Peyer's patch (tissue), 4 donors: ENCODE results near the gene KCNIP3.

ENCODE experiments used
- POLR2A ChIP-seq, 2 donors: fragments of 450-650 bp; IDR thresholded peaks; one replicate each; pipeline ENCODE4 v1.5.1; 2017; ENCODE audit warnings: antibody characterized with exemption in 2 of 2, mild to moderate bottlenecking in 2 of 2, moderate library complexity in 2 of 2
- TF ChIP-seq, protein P1 (sequence below), 6 experiments: fragments of 450-650 bp in 4 of 6; fragments of 200-600 bp in 2 of 6; sonication (generic) in 1 of 6; IDR thresholded peaks; one replicate each; pipeline ENCODE4 v1.5.1; 2017 to 2019; ENCODE audit warnings: antibody characterized with exemption in 6 of 6, mild to moderate bottlenecking in 3 of 6, moderate library complexity in 1 of 6

DNA sequence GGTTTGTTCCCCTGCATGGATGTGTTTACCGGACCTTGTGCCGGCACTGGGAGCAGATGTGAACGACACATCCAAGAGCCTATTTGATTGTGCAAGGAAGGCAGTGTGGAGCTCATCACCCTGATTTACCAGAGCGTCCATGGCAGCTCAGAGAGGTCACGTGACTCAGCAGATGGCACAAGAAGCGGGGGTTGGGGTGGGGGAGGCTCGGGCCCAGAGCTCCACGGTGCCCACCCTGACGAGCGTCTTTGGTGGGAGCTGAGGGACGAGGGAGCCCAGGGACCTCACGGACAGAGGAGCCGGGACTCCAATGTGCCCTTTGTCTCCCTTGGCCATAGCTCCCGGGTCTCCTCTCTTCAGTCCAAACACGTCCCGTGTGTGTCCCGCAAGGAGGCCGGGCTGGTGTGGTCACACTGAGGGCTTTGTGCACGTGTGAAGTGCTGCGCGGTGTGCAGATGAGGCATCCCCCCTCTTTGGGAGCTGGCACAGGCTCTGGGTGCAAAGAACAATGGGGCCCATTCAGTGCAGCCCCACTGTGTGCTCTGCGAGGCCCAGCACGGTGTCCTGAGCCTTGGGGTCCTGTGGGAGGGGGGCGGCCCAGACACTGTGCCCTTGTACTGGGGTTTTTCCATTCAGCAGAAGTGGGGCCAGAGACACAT, 15.5 kb downstream of the KCNIP3 start:
- TF ChIP-seq, protein P1, sequence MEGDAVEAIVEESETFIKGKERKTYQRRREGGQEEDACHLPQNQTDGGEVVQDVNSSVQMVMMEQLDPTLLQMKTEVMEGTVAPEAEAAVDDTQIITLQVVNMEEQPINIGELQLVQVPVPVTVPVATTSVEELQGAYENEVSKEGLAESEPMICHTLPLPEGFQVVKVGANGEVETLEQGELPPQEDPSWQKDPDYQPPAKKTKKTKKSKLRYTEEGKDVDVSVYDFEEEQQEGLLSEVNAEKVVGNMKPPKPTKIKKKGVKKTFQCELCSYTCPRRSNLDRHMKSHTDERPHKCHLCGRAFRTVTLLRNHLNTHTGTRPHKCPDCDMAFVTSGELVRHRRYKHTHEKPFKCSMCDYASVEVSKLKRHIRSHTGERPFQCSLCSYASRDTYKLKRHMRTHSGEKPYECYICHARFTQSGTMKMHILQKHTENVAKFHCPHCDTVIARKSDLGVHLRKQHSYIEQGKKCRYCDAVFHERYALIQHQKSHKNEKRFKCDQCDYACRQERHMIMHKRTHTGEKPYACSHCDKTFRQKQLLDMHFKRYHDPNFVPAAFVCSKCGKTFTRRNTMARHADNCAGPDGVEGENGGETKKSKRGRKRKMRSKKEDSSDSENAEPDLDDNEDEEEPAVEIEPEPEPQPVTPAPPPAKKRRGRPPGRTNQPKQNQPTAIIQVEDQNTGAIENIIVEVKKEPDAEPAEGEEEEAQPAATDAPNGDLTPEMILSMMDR (IDR thresholded peaks at IDR 0.05), result no peak
- TF ChIP-seq POLR2A (IDR thresholded peaks at IDR 0.05), result no peak
